ENCODE data around the gene HACE1.
"Not testable (repeated sequence)": the region's sequence is repeated elsewhere in the genome, so short reads cannot be mapped to it uniquely, and the experiment has no call there.

Gene HACE1

GRCh38 chr6:104837158-104837557 is 22.6 kb downstream of the HACE1 start:
- Histone ChIP-seq H3K79me2 (ENCODE audit: control insufficient read depth, low read length) (no peaks in the 10 kb centered on the region), H3K36me3 (ENCODE audit: control insufficient read depth, low read length) (no peaks in the 10 kb centered on the region), H3F3A (ENCODE audit: control insufficient read depth, insufficient read depth) (no peaks in the 10 kb centered on the region), H3K9me2 (replicated peaks; ENCODE audit: control insufficient read depth, low read length) (no peaks in the 10 kb centered on the region), H3K4me2 (ENCODE audit: low read length) (no peak overlapping the region), H3K4me1 (ENCODE audit: control insufficient read depth, low read length) (no peaks in the 10 kb centered on the region), H3K27ac (ENCODE audit: low read depth, low read length) (no peak overlapping the region), H4K20me1 (ENCODE audit: control insufficient read depth, insufficient read depth, low read depth, low read length) (no peaks in the 10 kb centered on the region), H3K4me3 (ENCODE audit: low read length) (no peak overlapping the region), H3K27me3 (ENCODE audit: control insufficient read depth, low read length) (no peaks in the 10 kb centered on the region), H3K9me3 (ENCODE audit: control insufficient read depth, insufficient read depth, low read length) (no peaks in the 10 kb centered on the region)
- no peak for TF ChIP-seq EZH2phosphoT487 (IDR thresholded peaks at IDR 0.05; ENCODE audit: borderline replicate concordance, low read length)
- no peak for TF ChIP-seq CTCF (IDR thresholded peaks at IDR 0.05; ENCODE audit: low read depth, low read length, poor library complexity, severe bottlenecking)

GRCh38 chr6:104836479-104837020 is 23.2 kb downstream of the HACE1 start:
- H3K4me2 ChIP-seq (ENCODE audit: low read length); H3K79me2 ChIP-seq (ENCODE audit: control insufficient read depth, low read length); H3K9me3 ChIP-seq (ENCODE audit: control insufficient read depth, insufficient read depth, low read length); H3K27me3 ChIP-seq (ENCODE audit: control insufficient read depth, low read length); H3K9me2 ChIP-seq (replicated peaks; ENCODE audit: control insufficient read depth, low read length); H3K27ac ChIP-seq (ENCODE audit: low read depth, low read length); H4K20me1 ChIP-seq (ENCODE audit: control insufficient read depth, insufficient read depth, low read depth, low read length); H3K4me1 ChIP-seq (ENCODE audit: control insufficient read depth, low read length); H3K36me3 ChIP-seq (ENCODE audit: control insufficient read depth, low read length); H3K4me3 ChIP-seq (ENCODE audit: low read length); H3F3A ChIP-seq (ENCODE audit: control insufficient read depth, insufficient read depth): not testable (repeated sequence)

DNA sequence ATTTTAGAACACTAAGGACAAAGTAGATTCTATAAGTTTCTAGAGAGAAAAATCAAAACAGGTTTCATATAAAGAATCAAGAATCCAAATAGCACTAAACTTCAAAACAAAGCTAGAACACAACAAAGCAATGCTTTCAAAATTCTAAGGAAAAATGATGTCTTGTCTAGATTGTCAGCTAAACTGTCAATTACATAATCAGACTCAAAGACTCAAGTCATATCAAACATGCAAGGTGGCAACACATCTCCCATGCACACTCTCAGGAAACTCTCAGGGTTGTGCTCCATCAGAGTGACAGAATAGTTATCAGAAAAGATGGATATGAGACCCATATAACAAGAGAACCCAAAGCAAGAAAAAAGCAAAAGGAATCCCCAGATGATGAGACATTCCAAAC is 23.9 kb downstream of the HACE1 start:
- Histone ChIP-seq H4K20me1 (ENCODE audit: control insufficient read depth, insufficient read depth, low read depth, low read length) (no peaks in the 10 kb centered on the region), H3K79me2 (ENCODE audit: control insufficient read depth, low read length) (no peaks in the 10 kb centered on the region), H3K4me1 (ENCODE audit: control insufficient read depth, low read length) (no peaks in the 10 kb centered on the region), H3K4me2 (ENCODE audit: low read length) (no peak overlapping the region), H3K36me3 (ENCODE audit: control insufficient read depth, low read length) (no peaks in the 10 kb centered on the region), H3F3A (ENCODE audit: control insufficient read depth, insufficient read depth) (no peaks in the 10 kb centered on the region), H3K4me3 (ENCODE audit: low read length) (no peak overlapping the region), H3K9me2 (replicated peaks; ENCODE audit: control insufficient read depth, low read length) (no peaks in the 10 kb centered on the region), H3K27ac (ENCODE audit: low read depth, low read length) (no peak overlapping the region), H3K27me3 (ENCODE audit: control insufficient read depth, low read length) (no peaks in the 10 kb centered on the region), H3K9me3 (ENCODE audit: control insufficient read depth, insufficient read depth, low read length) (no peaks in the 10 kb centered on the region)
- TF ChIP-seq EZH2phosphoT487 (IDR thresholded peaks at IDR 0.05; ENCODE audit: borderline replicate concordance, low read length) (no peak), CTCF (IDR thresholded peaks at IDR 0.05; ENCODE audit: low read depth, low read length, poor library complexity, severe bottlenecking) (no peak)

DNA sequence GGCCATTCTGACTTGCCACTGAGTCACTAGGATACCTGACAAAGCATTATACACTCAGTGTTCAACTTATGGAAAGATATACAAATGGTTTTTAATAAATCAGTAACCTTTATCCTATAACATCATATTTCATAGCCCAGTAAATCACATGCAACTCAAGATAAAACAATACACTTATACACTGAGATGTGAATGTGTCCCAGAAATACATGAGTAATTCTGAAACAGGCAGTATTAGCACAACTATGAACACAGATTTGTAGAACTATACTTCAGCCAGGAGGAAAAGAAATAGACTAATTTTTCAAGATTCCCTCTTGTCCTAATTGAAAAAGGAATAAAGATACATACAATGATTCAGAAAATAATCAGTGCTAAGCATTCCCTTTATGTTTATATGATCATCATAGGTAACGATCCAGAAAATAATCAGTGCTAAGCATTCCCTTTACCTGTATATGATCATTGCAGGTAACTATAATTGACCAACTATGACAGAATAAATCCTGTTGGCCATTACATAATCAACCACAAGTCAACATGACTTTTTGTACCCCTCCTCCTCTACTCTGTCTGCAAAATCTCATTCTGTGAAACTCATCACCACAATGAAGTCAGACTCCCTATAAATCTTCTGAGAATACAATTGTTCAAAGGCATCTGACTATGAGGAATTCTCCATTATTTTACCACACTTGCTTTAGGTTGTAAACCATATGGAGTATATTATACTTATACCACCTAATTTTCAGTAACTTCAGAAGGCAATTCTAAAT is 30.3 kb downstream of the HACE1 start:
- no peak overlapping the region for H3K4me2 ChIP-seq (ENCODE audit: low read length)

More for the DNA sequence above, 30.3 kb downstream of the HACE1 start:
- Histone ChIP-seq H3K4me3 (ENCODE audit: low read length) (no peak overlapping the region), H3K27ac (ENCODE audit: low read depth, low read length) (no peak overlapping the region), H3K9me3 (ENCODE audit: control insufficient read depth, insufficient read depth, low read length) (no peaks in the 10 kb centered on the region; the same call in 1 of the 2 replicates), H3K27me3 (ENCODE audit: control insufficient read depth, low read length) (no peaks in the 10 kb centered on the region), H3K4me1 (ENCODE audit: control insufficient read depth, low read length) (no peaks in the 10 kb centered on the region), H3K79me2 (ENCODE audit: control insufficient read depth, low read length) (no peaks in the 10 kb centered on the region), H3K9me2 (replicated peaks; ENCODE audit: control insufficient read depth, low read length) (no peaks in the 10 kb centered on the region), H3K36me3 (ENCODE audit: control insufficient read depth, low read length) (no peaks in the 10 kb centered on the region), H4K20me1 (ENCODE audit: control insufficient read depth, insufficient read depth, low read depth, low read length) (no peaks in the 10 kb centered on the region), H3F3A (ENCODE audit: control insufficient read depth, insufficient read depth) (no peaks in the 10 kb centered on the region)
- TF ChIP-seq CTCF (IDR thresholded peaks at IDR 0.05; ENCODE audit: low read depth, low read length, poor library complexity, severe bottlenecking) (no peak), EZH2phosphoT487 (IDR thresholded peaks at IDR 0.05; ENCODE audit: borderline replicate concordance, low read length) (no peak)
